GM18870 (cell line): ENCODE measurements around the gene SMIM1.

ENCODE experiments used
- ATAC-seq: cut with Tn5 transposase; IDR thresholded peaks from one replicate; pipeline ENCODE4 v1.9.1; 2021; ENCODE audit warnings: moderate library complexity; ENCODE audit not compliant: unreplicated experiment

Gene SMIM1

GRCh38 chr1:3753656-3754454 lies 18.7 kb upstream of the SMIM1 start:
- no peak for ATAC-seq

- ATAC-seq: no peak
Measured at GRCh38 chr1:3756394-3756793, 16.2 kb upstream of the SMIM1 start.

GRCh38 chr1:3759164-3759563 lies 13.4 kb upstream of the SMIM1 start:
- ATAC-seq: no peak

- no peak for ATAC-seq
Measured at GRCh38 chr1:3759796-3760195, 12.8 kb upstream of the SMIM1 start.

GRCh38 chr1:3761296-3762010 lies 11.1 kb upstream of the SMIM1 start:
- ATAC-seq: no peak

- ATAC-seq: no peak
Measured at GRCh38 chr1:3762151-3762872, 10.2 kb upstream of the SMIM1 start.

GRCh38 chr1:3762873-3763228 lies 9.7 kb upstream of the SMIM1 start:
- no peak for ATAC-seq

- no peak for ATAC-seq
Measured at GRCh38 chr1:3763351-3764125, 9.0 kb upstream of the SMIM1 start.

GRCh38 chr1:3767328-3767925 lies 5.1 kb upstream of the SMIM1 start:
- no peak for ATAC-seq

GRCh38 chr1:3768811-3769390 lies 3.6 kb upstream of the SMIM1 start:
- ATAC-seq: no peak

GRCh38 chr1:3770047-3770765 lies 2.3 kb upstream of the SMIM1 start:
- no peak for ATAC-seq

GRCh38 chr1:3771108-3772026 lies 1.2 kb upstream of the SMIM1 start:
- no peak for ATAC-seq

GRCh38 chr1:3772027-3772714 lies 378 bp upstream of the SMIM1 start:
- no peak for ATAC-seq

GRCh38 chr1:3773572-3774275 lies 1.2 kb downstream of the SMIM1 start:
- ATAC-seq: no peak

- ATAC-seq: no peak
Measured at GRCh38 chr1:3774276-3774945, 1.9 kb downstream of the SMIM1 start.

- ATAC-seq: no peak
Measured at GRCh38 chr1:3774946-3775489, 2.5 kb downstream of the SMIM1 start.
